ENCODE results near the gene TNK1.

The TNK1 gene

DNA sequence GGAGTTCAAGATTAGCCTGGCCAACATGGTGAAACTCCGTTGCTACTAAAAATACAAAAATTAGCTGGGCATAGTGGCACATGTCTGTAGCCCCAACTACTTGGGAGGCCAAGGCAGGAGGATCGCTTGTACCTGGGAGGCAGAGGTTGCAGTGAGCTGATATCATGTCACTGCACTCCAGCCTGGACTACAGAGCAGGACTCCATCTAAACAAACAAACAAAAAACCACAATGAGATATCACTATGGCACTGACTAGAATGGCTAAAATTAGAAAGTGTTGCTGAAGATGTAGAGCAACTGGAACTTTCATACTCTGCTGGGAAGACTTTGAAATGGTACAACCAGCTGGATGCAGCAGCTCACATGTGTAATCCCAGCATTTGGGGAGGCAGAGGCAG is 6.5 kb upstream of the TNK1 start:
- ChIA-PET CTCF (interaction anchor here (0.7 to 1.5 kb wide), 2 partner anchors 19 to 28 kb away, joined by 4 to 5 read pairs; no protein-coding TSS in a partner anchor), POLR2A (ENCODE audit: low non-redundant PET) (no interaction called here)

DNA sequence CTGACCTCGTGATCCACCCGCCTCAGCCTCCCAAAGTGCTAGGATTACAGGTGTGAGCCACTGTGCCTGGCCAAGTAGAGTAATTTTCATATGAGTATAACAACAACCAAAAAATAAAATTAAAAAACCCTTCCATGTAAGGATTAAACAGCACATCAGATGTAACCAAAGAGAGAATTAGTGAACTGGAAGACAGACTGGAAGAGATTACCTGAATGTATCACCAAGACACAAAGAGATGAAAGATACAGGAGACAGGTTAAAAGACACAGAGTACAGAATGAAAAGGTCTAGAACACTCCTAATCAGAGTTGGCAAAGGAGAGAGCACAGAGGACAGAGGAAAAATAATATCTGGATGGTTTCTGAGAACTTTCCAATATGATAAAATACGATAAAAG is 1.8 kb upstream of the TNK1 start:
- TF ChIP-seq, protein P1, sequence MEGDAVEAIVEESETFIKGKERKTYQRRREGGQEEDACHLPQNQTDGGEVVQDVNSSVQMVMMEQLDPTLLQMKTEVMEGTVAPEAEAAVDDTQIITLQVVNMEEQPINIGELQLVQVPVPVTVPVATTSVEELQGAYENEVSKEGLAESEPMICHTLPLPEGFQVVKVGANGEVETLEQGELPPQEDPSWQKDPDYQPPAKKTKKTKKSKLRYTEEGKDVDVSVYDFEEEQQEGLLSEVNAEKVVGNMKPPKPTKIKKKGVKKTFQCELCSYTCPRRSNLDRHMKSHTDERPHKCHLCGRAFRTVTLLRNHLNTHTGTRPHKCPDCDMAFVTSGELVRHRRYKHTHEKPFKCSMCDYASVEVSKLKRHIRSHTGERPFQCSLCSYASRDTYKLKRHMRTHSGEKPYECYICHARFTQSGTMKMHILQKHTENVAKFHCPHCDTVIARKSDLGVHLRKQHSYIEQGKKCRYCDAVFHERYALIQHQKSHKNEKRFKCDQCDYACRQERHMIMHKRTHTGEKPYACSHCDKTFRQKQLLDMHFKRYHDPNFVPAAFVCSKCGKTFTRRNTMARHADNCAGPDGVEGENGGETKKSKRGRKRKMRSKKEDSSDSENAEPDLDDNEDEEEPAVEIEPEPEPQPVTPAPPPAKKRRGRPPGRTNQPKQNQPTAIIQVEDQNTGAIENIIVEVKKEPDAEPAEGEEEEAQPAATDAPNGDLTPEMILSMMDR (conservative IDR thresholded peaks at IDR 0.05; ENCODE audit: low read depth), result no peak
- DNase-seq (ENCODE audit: low spot score), result no peak
- POLR2A ChIA-PET (ENCODE audit: low non-redundant PET), result interaction anchor here (0.7 kb wide), 1 partner anchor 27 kb away, joined by 4 read pairs; the partner anchor contains the start of gene KCTD11
- no peak overlapping the region for H3K27ac ChIP-seq
- CTCF ChIA-PET, result interaction anchor here (1.0 kb wide), 1 partner anchor 58 kb away, joined by 5 read pairs; no protein-coding TSS in a partner anchor

More for the DNA sequence above, 6.5 kb upstream of the TNK1 start:
- TF ChIP-seq, protein P1 (conservative IDR thresholded peaks at IDR 0.05; ENCODE audit: low read depth), result no peak
- no peak for DNase-seq (ENCODE audit: low spot score)
- no peak overlapping the region for H3K27ac ChIP-seq

DNA sequence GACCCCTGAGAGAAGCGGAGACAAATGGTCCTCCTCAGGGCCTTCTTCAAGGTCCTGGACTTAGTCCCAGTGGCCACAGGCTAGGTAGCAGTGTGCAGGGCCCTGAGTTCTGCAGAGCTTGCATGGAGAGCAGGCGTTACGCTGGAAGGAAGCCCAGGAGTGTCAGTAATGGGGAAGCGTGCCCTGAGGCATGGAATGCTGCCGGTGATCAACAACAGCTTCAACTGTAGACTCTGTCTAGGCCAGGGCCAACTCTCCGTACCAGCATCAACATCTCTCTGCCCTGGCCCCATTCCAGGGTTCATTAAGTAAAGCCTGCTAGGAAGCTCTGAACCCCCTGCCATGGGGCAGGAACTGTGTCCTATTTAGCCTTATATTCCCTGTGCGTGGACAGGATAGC is 568 bp upstream of the TNK1 start:
- peak overlapping the region; percentile 70 for H3K27ac ChIP-seq
- DNase-seq (ENCODE audit: low spot score), result no peak
- CTCF ChIA-PET, result interaction anchor here (0.5 to 0.9 kb wide), 2 partner anchors 13 to 25 kb away, joined by 3 read pairs; no protein-coding TSS in a partner anchor
- POLR2A ChIA-PET (ENCODE audit: low non-redundant PET), result interaction anchor here (0.6 to 1.7 kb wide), 3 partner anchors 8 to 30 kb away, joined by 3 to 6 read pairs (median 5); no protein-coding TSS in a partner anchor
- TF ChIP-seq, protein P1 (conservative IDR thresholded peaks at IDR 0.05; ENCODE audit: low read depth), result no peak

DNA sequence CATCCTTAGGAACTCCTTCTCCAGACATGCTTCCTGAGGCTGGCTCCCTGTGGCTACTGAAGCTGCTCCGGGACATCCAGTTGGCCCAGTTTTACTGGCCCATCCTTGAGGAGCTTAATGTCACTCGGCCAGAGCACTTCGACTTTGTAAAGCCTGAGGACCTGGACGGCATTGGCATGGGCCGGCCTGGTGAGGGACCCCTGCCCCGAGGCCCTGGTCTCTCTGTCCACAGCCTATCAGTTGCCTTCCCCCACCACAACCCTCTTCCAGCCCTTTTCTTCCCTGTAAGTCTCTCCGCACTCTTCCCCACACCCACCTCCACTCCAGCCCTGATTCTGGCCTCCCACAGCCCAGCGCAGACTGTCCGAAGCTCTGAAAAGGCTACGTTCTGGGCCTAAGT is 2.0 kb downstream of the TNK1 start:
- no peak for DNase-seq (ENCODE audit: low spot score)
- H3K27ac ChIP-seq, result peak overlapping the region; percentile 17
- ChIA-PET POLR2A (ENCODE audit: low non-redundant PET) (no interaction called here), CTCF (no interaction called here)
- TF ChIP-seq, protein P1 (conservative IDR thresholded peaks at IDR 0.05; ENCODE audit: low read depth), result no peak

DNA sequence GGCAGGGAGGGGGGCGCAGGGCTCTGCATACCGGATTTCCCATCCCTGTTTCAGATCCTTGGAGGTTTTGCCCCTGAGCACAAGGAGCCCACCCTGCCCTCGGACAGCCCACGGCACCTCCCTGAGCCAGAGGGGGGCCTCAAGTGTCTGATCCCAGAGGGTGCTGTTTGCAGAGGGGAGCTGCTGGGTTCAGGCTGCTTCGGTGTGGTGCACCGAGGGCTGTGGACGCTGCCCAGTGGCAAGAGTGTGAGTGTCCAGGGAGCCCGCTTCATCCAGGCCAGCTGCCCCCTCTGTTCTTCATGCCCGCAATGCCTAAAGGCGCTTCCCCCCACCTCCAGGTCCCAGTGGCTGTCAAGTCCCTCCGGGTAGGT is 2.5 kb downstream of the TNK1 start:
- POLR2A ChIA-PET (ENCODE audit: low non-redundant PET), result no interaction called here
- peak overlapping the region; percentile 17; the same call in 1 of the 2 replicates for H3K27ac ChIP-seq
- DNase-seq (ENCODE audit: low spot score), result no peak
- CTCF ChIA-PET, result no interaction called here
- TF ChIP-seq, protein P1 (conservative IDR thresholded peaks at IDR 0.05; ENCODE audit: low read depth), result no peak

DNA sequence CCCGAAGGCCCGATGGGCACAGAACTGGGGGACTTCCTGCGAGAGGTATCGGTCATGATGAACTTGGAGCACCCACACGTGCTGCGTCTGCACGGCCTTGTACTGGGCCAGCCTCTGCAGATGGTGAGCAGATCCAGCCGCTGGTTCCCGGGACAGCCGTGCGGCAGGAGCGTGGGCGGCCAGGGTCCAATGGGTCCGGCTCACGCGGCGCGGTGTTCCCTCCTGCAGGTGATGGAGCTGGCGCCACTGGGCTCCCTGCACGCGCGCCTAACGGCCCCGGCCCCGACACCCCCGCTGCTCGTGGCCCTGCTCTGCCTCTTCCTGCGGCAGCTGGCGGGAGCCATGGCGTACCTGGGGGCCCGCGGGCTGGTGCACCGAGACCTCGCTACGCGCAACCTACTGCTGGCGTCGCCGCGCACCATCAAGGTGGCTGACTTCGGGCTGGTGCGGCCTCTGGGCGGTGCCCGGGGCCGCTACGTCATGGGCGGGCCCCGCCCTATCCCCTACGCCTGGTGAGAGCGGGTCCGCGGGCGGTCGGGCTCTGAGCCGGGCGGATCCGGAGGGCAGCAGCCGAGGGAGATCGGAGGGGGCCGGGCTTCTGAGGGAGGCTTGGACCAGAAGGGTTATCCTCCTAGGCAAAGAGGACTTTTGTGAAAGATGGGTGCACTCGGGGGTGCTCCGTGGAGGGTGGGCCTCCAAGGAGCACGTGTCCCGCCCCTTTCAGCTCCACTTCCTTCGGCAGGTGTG is 3.0 kb downstream of the TNK1 start:
- no peak for DNase-seq (ENCODE audit: low spot score)

More for the DNA sequence above, 3.0 kb downstream of the TNK1 start:
- CTCF ChIA-PET, result no interaction called here
- POLR2A ChIA-PET (ENCODE audit: low non-redundant PET), result interaction anchor here (0.6 kb wide), 1 partner anchor 7 kb away, joined by 3 read pairs; no protein-coding TSS in a partner anchor
- TF ChIP-seq, protein P1 (conservative IDR thresholded peaks at IDR 0.05; ENCODE audit: low read depth), result no peak
- no peak overlapping the region; the same call in 1 of the 2 replicates for H3K27ac ChIP-seq

Measured in RWPE1 (cell line).